Stimulated activated CD4-positive, alpha-beta T cell treated with anti-CD3 and anti-CD28 coated beads, Interleukin-4, amount 100 ng/mL, for 4 hours (primary cell): Measurements from ENCODE around the gene SRP14.
A peak's percentile ranks its signal among the peaks of the same experiment; 100 is the strongest.
"Not testable (repeated sequence)": the region's sequence is repeated elsewhere in the genome, so short reads cannot be mapped to it uniquely, and the experiment has no call there.

Experiments used
- DNase-seq, 2 experiments: peaks; one replicate each; pipeline ENCODE4 v3.0.0-alpha.2; 2020

SRP14 gene

DNA sequence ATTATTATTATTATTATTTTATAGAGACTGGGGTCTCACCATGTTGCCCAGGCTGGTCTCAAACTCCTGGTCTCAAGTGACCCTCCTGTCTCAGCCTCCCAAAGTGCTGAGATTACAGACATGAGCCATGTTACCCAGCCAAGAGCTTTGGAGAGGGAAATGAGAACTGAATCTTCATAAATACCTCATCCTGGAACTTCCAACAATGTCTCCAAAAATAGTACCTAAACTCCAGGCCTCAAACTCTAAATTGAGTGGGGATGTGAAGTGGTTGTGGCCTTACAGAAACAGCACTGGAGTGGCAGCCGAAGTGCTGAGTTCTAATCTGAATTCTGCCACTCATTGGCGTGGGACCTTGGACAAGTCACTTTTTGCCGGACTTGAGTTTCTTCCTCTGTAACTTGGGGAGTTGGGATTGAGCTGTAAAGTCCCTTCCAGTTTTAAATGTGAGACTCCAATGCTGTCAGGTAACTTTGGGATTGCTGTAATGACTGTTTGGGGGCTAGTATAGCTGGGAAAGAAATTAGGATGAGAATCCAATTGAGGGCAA lies 10.0 kb upstream of the SRP14 start:
- no peak for DNase-seq

GRCh38 chr15:40048211-40048792 lies 9.3 kb upstream of the SRP14 start:
- peak in 1 of 2 experiments; percentile 12 for DNase-seq

GRCh38 chr15:40047415-40048210 lies 8.6 kb upstream of the SRP14 start:
- DNase-seq = peak; percentile 45 to 67

DNA sequence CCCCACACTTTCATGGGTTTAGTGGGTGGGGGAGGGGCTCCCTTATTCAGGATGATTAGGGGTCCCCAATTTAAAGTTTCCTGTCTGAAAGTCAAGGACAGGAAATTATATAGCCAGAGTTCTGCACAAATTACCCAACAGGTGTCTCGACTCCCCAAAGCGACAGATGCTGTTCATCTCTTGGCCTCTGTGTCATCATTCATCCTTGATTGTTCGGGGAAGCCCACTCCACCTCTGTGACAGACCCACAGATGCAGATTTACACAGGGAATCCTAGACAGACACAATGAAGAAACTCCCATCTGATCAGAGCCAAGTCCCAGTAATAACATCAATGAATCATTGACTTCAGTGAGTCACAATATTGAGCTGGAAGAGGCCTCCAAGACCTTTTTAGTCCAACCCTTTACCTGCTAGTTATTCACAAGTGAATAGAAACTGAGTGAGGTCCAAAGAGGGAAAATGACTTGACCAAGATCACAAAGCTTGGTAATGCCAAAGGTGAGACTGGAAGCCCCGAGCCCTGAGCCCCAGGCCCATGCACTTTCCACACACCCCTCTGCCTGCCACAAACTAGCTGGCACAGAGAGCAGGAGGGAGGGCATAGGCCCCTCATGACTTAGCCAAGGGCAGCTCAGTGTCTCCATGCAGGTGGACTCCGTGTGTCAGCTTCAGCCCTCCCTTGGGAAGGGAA lies 7.9 kb upstream of the SRP14 start:
- no peak for DNase-seq

GRCh38 chr15:40045572-40046217 lies 6.7 kb upstream of the SRP14 start:
- DNase-seq = no peak

DNA sequence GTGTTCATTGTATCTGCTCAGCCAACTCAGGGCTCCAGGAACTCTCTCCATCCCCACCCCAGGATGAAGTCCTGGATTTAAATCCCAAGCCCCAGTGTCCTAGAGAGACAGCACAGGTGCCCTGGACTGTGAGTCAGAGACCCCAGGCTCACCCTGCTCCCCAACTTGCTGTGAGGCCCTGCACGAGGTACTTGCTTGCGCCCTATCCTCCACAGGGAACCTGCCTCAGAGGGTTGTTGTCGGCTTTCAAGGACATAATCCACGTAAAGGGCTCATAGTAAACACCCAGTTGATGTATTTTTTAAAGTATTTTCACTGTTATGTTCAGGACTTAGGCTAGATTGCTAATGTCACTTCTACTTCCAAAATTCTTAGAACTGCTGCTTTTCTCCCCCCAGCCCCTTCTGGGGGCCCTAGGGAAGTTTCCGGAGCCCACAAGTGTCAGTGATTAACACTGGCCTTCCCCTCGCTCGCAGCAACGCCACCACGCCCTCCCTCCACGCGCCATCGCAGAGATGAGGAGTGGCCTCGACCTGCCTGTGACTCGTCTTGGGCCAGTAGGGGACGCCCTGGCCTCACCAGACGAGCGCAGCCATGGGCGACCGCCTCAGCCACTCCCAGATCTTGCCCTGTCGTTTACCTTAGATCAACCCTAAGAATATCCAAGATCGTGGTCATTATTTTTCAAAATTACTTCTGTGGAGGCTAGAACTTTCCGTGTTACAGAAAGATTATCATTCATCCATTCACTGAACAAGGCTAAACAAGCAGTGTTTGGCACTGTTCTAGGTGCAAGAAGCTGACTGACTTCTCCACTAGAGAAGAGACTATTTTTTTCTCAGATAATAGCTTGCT lies 6.0 kb upstream of the SRP14 start:
- DNase-seq = peak; percentile 82 to 83

- DNase-seq = no peak
Observed at GRCh38 chr15:40043927-40044716, 5.1 kb upstream of the SRP14 start.

DNA sequence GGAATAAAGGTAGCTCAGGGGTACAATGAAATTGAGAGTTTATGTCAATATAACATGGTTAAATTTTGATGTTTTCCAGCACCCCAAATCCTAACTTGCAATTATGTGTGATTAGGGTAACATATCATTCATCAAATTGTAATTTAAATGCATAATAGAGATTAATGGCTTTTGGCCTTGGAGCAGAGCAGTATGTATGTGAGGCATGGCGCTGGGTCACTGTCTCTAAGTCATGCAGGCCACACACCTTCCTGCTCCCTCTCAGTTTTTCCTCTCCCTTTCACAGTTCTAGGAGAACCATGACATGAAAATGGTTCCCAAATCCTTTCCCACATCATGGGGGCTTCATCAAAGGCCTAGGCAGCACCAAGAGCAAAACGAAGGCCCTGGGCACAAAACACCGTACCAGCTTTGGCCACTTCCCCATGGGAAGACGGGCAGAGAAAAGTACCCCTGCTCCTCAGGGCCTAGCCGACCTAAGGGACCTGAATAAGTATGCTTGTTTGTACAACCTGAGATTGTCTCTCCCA lies 3.9 kb upstream of the SRP14 start:
- no peak for DNase-seq

GRCh38 chr15:40040770-40041169 lies 1.8 kb upstream of the SRP14 start:
- no peak for DNase-seq

- no peak for DNase-seq
Observed at GRCh38 chr15:40040293-40040635, 1.3 kb upstream of the SRP14 start.

DNA sequence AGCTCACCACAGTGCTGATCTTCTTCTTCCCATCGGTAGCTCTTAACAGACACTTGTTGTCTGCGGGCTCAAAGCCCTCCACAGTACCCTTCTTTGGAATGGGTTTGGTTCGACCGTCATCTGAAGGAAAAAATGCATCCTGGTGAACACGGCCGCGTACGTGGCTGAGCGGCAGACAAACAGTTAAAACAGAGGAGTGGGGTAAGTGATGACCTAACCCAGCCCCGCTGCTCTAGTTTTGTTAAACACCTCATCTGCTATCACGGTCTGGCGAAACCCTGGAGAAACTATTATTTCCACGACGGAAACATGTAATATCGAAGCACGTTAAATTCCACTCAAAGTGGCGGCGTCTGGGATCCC lies 725 bp downstream of the SRP14 start:
- no peak for DNase-seq

DNA sequence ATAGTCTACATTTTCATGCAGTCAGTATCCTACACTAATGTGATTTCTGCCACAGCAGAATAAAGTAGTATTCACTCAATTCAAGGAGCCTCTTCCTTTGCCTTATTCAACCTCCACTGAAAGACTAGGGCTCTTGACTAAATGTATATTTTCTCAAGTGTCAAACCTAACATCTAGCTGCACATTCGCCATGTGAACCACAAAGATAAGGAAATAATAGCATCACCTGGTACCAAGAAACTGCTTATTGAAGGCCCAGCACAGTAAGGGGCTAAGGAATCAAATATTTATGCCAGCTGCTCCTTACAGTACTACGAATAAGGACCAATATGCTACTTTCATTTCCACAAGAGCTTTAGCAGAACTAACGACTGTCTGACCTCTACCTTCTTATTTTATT lies 1.3 kb downstream of the SRP14 start:
- no peak for DNase-seq

DNA sequence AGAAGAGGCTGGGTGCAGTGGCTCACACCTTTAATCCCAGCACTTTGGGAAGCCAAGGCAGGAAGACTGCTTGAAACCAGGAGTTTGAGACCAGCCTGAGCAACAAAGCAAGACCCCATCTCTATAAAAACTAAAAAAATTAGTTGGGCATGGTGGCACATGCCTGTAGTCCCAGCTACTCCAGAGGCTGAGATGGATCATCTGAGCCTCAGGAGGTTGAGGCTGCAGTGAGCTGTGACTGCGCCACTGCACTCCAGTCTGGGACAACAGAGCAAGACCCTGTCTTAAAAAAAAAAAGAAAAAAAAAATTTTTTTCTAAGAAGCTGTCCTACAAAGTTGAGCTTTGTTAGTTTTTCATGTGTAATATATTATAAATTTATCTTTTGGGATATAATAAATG lies 3.8 kb downstream of the SRP14 start:
- not testable (repeated sequence) for DNase-seq

DNA sequence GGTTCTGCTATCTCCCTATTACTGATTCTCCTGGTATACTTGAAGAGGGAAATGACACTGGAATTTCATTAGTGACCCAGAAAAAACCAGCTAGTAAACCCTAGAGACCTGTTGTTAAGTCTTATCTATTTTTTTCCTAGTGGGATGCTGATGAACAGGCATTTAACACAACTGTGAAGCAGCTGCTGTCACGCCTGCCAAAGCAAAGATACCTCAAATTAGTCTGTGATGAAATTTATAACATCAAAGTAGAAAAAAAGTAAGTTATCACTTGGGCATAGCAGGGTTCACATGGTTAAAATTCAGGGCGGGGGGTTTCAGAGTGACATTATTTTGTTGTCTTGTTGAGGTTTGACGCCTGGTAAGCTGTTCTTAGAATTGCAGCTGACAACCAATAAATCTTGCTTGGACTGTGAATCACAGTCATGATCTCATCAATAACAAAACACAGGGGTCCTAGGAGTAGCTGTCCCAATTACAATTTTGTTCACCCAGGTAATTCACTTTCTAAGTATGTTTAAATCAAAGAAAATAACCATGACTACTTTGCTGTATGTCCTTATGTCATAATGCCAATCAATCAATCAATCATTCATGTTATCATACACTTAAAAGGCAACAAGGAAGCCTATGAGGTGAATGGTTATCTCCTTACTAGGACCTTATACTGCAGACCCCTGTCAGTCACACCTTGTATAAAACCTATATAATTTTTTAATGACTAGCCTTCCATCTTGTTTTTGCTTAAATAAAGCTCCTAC lies 4.6 kb downstream of the SRP14 start:
- DNase-seq = no peak

- DNase-seq = no peak
Observed at GRCh38 chr15:40032125-40032839, 6.7 kb downstream of the SRP14 start.

DNA sequence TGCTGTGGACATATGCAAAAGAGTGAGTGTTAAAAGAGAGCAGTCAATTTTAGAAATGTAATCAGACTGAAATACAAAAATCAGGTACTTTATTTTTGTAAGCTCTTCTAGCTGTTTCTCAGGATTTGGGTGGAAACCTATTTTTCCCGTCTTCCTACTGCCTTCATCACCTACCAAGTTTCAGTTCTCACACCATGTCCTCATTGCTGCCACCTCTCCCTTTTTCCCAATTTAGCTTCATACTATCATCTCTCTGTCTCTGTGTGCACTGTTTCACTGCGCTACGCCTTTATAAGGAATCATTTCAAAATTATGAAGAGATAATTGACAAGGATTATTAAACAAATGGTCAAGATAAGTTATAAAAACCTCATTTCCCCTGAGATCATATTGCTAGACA lies 7.7 kb downstream of the SRP14 start:
- no peak for DNase-seq

DNA sequence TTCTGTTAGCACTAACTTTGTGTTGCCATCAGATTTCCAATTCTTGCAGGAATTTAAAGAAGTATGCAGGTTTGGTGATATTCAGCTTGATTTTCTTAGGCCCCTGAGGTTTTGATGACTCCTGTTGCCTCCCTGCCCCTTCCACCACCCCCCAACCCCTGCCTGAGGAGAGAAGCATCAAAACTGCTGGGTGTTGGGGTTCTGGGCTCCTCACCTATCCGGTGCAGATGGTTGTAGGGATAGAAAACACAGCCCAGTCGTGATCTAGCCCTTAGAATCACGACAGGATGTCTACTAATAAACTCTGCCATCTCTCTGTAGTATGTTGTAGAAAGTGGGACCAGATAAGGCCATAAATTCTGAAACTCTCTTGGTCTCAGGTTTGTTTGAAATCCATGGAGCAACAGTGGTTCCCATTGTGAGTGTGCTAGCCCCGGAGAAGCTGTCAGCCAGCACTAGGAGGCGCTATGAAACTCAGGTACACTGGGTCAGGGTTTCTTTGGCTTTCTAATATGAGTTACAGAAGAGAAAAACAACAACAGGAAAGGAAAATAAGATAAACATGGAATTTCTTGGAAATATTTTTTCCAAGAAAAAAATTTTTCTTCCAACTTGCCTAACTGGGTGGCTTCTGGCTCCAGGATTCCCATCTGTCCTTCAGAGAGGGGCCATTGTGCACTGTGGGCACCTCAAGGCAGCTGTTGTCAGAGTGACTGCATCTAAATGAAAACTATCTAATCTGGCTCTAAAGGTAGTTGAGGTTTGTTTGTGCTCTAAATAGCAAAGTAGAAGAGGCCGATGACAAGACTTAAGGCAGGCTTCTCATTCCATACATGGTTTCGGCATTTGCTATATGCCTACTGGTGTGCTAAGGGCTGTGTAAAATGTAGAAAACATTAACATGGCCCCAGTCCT lies 8.7 kb downstream of the SRP14 start:
- no peak for DNase-seq

DNA sequence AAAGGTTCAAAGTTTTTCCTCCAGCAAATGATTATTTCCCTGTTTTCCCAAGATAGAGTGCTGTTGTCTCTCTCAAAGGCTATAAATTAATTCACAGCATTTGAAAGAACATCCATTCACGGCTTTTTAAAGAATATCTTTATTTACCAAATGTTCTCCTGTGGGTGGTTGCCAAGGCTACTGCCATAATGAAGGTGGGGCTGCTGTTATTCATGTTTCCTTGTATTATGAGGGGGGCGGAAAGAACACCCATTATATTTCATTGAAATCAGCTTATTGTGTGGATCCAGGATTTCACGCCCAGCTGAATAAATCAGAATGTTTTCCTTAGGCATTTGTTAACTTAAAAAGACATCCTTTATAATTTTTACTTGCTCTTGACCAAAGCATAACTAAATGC lies 10.1 kb downstream of the SRP14 start:
- DNase-seq = no peak

DNA sequence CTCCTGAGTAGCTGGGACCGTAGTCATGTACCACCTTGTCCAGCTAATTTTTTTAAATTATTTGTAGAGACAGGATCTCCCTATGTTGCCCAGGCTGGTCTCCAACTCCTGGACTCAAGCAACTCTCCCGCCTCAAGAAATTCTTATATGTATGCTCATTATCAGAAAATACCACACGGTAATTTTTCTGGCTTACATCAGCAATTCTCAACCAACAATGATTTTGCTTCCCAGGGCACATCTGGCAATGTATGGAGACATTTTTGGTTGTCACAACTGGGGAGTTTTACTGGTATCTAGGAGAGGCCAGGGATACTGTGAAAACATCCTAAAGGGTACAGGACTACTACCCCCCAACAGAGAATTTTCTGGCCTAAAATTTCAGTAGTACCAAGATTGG lies 10.8 kb downstream of the SRP14 start:
- no peak for DNase-seq
